Activated T-helper 1 cell treated with anti-CD3 and anti-CD28 coated beads, Interleukin-12 subunit alpha, Interleukin-12 subunit beta, Interleukin-2, Interleukin-4 antibody, amounts not matched to agents 30 ng/mL and 10 ng/mL and 1 ng/mL, durations not matched to agents 14 hours and 24 hours and 36 hours (primary cell): Measurements from ENCODE around the gene CEP164. TPM values are rescaled to one million over a fixed set of nuclear protein-coding genes. Genes with fewer than 3 reads are reported as not detected.
"Not testable (repeated sequence)": the region's sequence is repeated elsewhere in the genome, so short reads cannot be mapped to it uniquely, and the experiment has no call there.

Source experiments
- DNase-seq: peaks from one replicate; pipeline ENCODE4 v3.0.0; 2021; ENCODE audit warnings: low spot score
- H3K27ac Mint-ChIP-seq: one replicate; pipeline ENCODE4 v1.8.0; 2021; ENCODE audit warnings: mild to moderate bottlenecking, mixed read lengths
- H3K27me3 Mint-ChIP-seq: one replicate; pipeline ENCODE4 v1.8.0; 2022; ENCODE audit warnings: mild to moderate bottlenecking, moderate library complexity, mixed read lengths; ENCODE audit not compliant: insufficient read depth
- H3K36me3 Mint-ChIP-seq: one replicate; pipeline ENCODE4 v1.8.0; 2021; ENCODE audit warnings: low read depth, mixed read lengths
- H3K4me1 Mint-ChIP-seq: one replicate; pipeline ENCODE4 v1.8.0; 2021; ENCODE audit warnings: low read depth, mixed read lengths
- H3K4me3 Mint-ChIP-seq: one replicate; pipeline ENCODE4 v1.8.0; 2021; ENCODE audit warnings: mild to moderate bottlenecking, moderate library complexity, mixed read lengths
- H3K9me3 Mint-ChIP-seq: one replicate; pipeline ENCODE4 v1.8.0; 2021; ENCODE audit warnings: mixed read lengths
- intact Hi-C: fragments of 100-400 bp; cut with micrococcal nuclease; formaldehyde crosslinking; loops from one replicate; pipeline ENCODE4 v1.15.1; 2024
- total RNA-seq: library from RNA; stranded (reverse); gene quantifications from 2 replicates; pipeline ENCODE4 v1.2.3, GENCODE V29; 2022

CEP164 gene
- total RNA-seq, 1 donor from 2014 or later: 37.2 TPM

GRCh38 chr11:117313828-117314768, 13.6 kb upstream of the CEP164 start:
- no peak for DNase-seq
- Mint-ChIP-seq H3K27me3 (peaks cover 58% of the 10 kb centered on the region), H3K36me3 (no peaks in the 10 kb centered on the region), H3K4me3 (no peak overlapping the region), H3K4me1 (peaks cover 8% of the 10 kb centered on the region), H3K9me3 (no peaks in the 10 kb centered on the region), H3K27ac (no peak overlapping the region)
- intact Hi-C loops: no loop called here

- H3K27ac Mint-ChIP-seq: no peak overlapping the region
- no peaks in the 10 kb centered on the region for H3K9me3 Mint-ChIP-seq
- no peaks in the 10 kb centered on the region for H3K36me3 Mint-ChIP-seq
- no peak overlapping the region for H3K4me3 Mint-ChIP-seq
- peaks cover 8% of the 10 kb centered on the region for H3K4me1 Mint-ChIP-seq
- intact Hi-C loops: no loop called here
- DNase-seq: no peak
- H3K27me3 Mint-ChIP-seq: peaks cover 58% of the 10 kb centered on the region
Observed at GRCh38 chr11:117314840-117315239, 12.8 kb upstream of the CEP164 start.

GRCh38 chr11:117315285-117316196, 12.1 kb upstream of the CEP164 start:
- no peak overlapping the region for H3K27ac Mint-ChIP-seq
- intact Hi-C loops: no loop called here
- H3K36me3 Mint-ChIP-seq: no peaks in the 10 kb centered on the region
- no peak for DNase-seq
- H3K27me3 Mint-ChIP-seq: peaks cover 55% of the 10 kb centered on the region
- H3K4me1 Mint-ChIP-seq: peaks cover 8% of the 10 kb centered on the region
- no peaks in the 10 kb centered on the region for H3K9me3 Mint-ChIP-seq
- H3K4me3 Mint-ChIP-seq: no peak overlapping the region

GRCh38 chr11:117316197-117316961, 11.3 kb upstream of the CEP164 start, which contains the start of gene BACE1:
BACE1 (minus strand) TSS chr11:117316256; CDS start chr11:117315795, 461 bp downstream.
- peak within 1 kb of the TSS; percentile 61 for H3K4me3 Mint-ChIP-seq
- no peaks in the 10 kb centered on the region for H3K36me3 Mint-ChIP-seq
- DNase-seq: no peak
- intact Hi-C loops: no loop called here
- H3K9me3 Mint-ChIP-seq: no peaks in the 10 kb centered on the region
- no peak within 1 kb of the TSS for H3K27ac Mint-ChIP-seq
- peaks cover 8% of the 10 kb centered on the region for H3K4me1 Mint-ChIP-seq
- peaks cover 55% of the 10 kb centered on the region for H3K27me3 Mint-ChIP-seq

GRCh38 chr11:117318738-117319137, 8.9 kb upstream of the CEP164 start:
- DNase-seq: no peak
- Mint-ChIP-seq H3K4me1 (peaks cover 8% of the 10 kb centered on the region), H3K9me3 (no peaks in the 10 kb centered on the region), H3K27me3 (peaks cover 49% of the 10 kb centered on the region), H3K36me3 (no peaks in the 10 kb centered on the region), H3K27ac (no peak overlapping the region), H3K4me3 (no peak overlapping the region)
- intact Hi-C loops: no loop called here

GRCh38 chr11:117319214-117319840, 8.3 kb upstream of the CEP164 start:
- Mint-ChIP-seq H3K4me3 (no peak overlapping the region), H3K9me3 (no peaks in the 10 kb centered on the region), H3K27ac (no peak overlapping the region), H3K27me3 (peaks cover 46% of the 10 kb centered on the region), H3K4me1 (peaks cover 8% of the 10 kb centered on the region), H3K36me3 (no peaks in the 10 kb centered on the region)
- DNase-seq: no peak
- intact Hi-C loops: no loop called here

- H3K27me3 Mint-ChIP-seq, DNase-seq, H3K27ac Mint-ChIP-seq, H3K36me3 Mint-ChIP-seq, H3K4me1 Mint-ChIP-seq, H3K4me3 Mint-ChIP-seq, H3K9me3 Mint-ChIP-seq: not testable (repeated sequence)
- intact Hi-C loops: loop anchor here (1.0 to 5.0 kb wide), 6 partner anchors 149 to 1075 kb away; partner anchors contain the start of genes ATP5MG, PAFAH1B2, SIDT2 and ZPR1
Observed at GRCh38 chr11:117327255-117327566, 443 bp upstream of the CEP164 start.

- intact Hi-C loops: loop anchor here (1.0 to 5.0 kb wide), 6 partner anchors 98 to 1244 kb away; partner anchors contain the start of genes ARCN1, ATP5MG and ZPR1
- peaks cover 5% of the 10 kb centered on the region for H3K27me3 Mint-ChIP-seq
- no peaks in the 10 kb centered on the region for H3K9me3 Mint-ChIP-seq
- H3K36me3 Mint-ChIP-seq: peaks cover 2% of the 10 kb centered on the region
- H3K27ac Mint-ChIP-seq: no peak overlapping the region
- H3K4me3 Mint-ChIP-seq: no peak overlapping the region
- no peak for DNase-seq
- H3K4me1 Mint-ChIP-seq: peaks cover 9% of the 10 kb centered on the region
Observed at GRCh38 chr11:117328375-117329010, 839 bp downstream of the CEP164 start.

GRCh38 chr11:117332843-117333242, 5.2 kb downstream of the CEP164 start:
- Mint-ChIP-seq H3K4me1 (peaks cover 9% of the 10 kb centered on the region), H3K9me3 (no peaks in the 10 kb centered on the region), H3K27me3 (no peaks in the 10 kb centered on the region), H3K4me3 (no peak overlapping the region), H3K27ac (no peak overlapping the region), H3K36me3 (peaks cover 5% of the 10 kb centered on the region)
- DNase-seq: no peak
- intact Hi-C loops: no loop called here

- H3K36me3 Mint-ChIP-seq: peaks cover 7% of the 10 kb centered on the region
- H3K27ac Mint-ChIP-seq: no peak overlapping the region
- H3K4me1 Mint-ChIP-seq: peaks cover 9% of the 10 kb centered on the region
- H3K27me3 Mint-ChIP-seq: no peaks in the 10 kb centered on the region
- H3K4me3 Mint-ChIP-seq: no peak overlapping the region
- DNase-seq: no peak
- H3K9me3 Mint-ChIP-seq: no peaks in the 10 kb centered on the region
- intact Hi-C loops: no loop called here
Observed at GRCh38 chr11:117333917-117334316, 6.3 kb downstream of the CEP164 start.

GRCh38 chr11:117334896-117335295, 7.2 kb downstream of the CEP164 start:
- DNase-seq: no peak
- Mint-ChIP-seq H3K27ac (no peak overlapping the region), H3K4me1 (peaks cover 7% of the 10 kb centered on the region), H3K4me3 (no peak overlapping the region), H3K27me3 (no peaks in the 10 kb centered on the region), H3K9me3 (no peaks in the 10 kb centered on the region), H3K36me3 (peaks cover 9% of the 10 kb centered on the region)
- intact Hi-C loops: no loop called here

GRCh38 chr11:117335399-117335798, 7.7 kb downstream of the CEP164 start:
- H3K27me3 Mint-ChIP-seq: no peaks in the 10 kb centered on the region

More at GRCh38 chr11:117335399-117335798, 7.7 kb downstream of the CEP164 start:
- no peak for DNase-seq
- intact Hi-C loops: no loop called here
- Mint-ChIP-seq H3K4me3 (no peak overlapping the region), H3K4me1 (peaks cover 2% of the 10 kb centered on the region), H3K36me3 (peaks cover 12% of the 10 kb centered on the region), H3K27ac (no peak overlapping the region), H3K9me3 (no peaks in the 10 kb centered on the region)
